DMS 273 (cell line): ENCODE data around the gene GLB1L3.

Experiments used
- DNase-seq: peaks from one replicate; lab custom pipeline; 2025; ENCODE audit not compliant: unreplicated experiment; lab: John Stamatoyannopoulos, UW

GLB1L3 gene, protein sequence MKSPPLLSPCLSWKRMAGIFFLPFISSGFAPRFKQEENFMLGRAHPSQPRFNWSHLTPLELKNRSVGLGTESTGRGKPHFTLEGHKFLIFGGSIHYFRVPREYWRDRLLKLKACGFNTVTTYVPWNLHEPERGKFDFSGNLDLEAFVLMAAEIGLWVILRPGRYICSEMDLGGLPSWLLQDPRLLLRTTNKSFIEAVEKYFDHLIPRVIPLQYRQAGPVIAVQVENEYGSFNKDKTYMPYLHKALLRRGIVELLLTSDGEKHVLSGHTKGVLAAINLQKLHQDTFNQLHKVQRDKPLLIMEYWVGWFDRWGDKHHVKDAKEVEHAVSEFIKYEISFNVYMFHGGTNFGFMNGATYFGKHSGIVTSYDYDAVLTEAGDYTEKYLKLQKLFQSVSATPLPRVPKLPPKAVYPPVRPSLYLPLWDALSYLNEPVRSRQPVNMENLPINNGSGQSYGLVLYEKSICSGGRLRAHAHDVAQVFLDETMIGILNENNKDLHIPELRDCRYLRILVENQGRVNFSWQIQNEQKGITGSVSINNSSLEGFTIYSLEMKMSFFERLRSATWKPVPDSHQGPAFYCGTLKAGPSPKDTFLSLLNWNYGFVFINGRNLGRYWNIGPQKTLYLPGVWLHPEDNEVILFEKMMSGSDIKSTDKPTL

DNA sequence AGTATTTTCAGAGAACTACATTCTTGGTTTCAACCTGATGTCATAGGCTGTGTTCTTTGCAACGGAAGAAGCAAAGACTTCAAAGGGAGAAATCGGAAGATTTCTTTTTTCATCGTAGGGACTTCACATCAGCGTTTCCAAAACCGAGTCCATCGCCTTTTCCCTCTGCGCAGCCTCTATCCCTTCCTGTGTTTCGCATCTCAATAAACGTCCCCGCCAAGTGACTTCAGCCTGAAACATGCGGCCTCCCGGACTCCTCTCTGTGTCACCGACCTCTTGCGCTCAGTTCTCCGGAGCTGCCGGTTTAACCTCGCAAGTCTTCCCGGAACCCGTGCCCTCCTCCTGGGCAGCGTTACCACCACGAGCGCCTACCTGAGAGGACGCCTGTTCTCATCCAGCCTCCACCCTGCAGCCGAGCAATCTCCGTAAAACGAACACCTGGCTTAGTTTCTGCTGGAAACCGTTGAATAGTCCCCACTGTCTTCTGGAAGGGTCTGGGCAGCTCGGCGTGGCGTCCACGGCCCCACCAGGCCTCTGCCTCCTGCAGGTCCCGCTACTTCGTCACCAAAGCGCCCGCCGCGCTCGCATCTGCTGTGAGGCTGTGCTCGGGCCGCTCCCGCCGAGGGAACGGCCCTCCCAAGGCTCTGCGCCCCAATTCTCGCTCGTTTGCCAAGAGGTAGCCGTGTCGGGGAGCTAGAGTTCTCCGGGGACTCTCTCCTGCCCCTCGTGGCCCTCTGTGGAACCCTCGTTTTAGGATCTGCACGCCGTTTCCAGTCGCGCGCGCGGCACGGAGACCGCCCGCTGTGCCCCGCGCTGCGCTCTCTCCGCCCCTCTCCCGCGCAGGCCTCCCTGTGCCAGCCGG lies at the start of gene GLB1L3:
TSS of gene GLB1L3 (plus strand) at position 846 of the 862 bp plus-strand sequence. CDS start 362 bp downstream, outside the sequence.
- peak; percentile 85 for DNase-seq

DNA sequence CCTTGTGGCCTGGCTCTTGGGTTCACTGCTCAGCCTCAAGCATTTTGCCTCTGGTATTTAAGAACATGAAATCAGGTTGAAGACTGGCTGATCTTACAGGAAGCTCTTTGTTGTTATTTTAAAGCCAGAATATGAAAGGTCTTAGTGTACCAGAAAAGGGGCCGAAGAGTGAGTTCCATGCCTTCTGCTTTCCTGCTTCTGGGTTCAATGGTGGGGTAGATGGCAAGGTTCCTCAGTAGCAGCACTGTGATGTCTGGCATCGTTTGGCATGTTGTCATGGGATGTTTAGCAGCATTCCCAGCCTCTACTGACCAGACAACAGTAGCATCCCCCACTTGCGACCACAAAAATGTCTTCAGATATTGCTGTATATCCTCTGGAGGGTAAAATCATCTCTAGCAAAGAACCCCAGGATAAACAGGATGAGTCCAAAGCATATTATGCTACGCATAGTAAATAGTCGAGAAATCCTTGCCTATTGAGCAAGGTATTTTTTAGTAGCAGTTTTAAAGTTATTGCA lies 49.3 kb upstream of the GLB1L3 start:
- no peak for DNase-seq

DNA sequence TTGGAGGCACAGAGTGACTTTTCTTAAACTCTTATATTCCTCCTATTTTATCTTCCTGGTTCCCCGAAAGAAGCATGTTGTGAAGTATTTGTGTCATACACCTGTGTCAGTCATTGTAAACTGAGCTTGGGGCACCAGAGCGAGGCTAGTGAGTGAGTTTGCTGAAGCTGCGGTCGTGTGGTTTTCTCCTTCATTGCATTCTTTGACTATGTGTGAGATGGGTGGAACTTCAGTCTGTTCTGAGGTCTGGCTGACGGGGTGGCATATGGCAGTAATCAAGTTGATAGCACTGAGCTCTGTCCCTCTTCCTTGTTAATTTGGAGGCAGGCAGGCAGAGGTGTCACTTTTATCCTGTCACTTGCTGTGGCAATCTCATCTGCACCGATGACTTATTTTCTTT lies 47.6 kb upstream of the GLB1L3 start:
- DNase-seq = peak; percentile 13

DNA sequence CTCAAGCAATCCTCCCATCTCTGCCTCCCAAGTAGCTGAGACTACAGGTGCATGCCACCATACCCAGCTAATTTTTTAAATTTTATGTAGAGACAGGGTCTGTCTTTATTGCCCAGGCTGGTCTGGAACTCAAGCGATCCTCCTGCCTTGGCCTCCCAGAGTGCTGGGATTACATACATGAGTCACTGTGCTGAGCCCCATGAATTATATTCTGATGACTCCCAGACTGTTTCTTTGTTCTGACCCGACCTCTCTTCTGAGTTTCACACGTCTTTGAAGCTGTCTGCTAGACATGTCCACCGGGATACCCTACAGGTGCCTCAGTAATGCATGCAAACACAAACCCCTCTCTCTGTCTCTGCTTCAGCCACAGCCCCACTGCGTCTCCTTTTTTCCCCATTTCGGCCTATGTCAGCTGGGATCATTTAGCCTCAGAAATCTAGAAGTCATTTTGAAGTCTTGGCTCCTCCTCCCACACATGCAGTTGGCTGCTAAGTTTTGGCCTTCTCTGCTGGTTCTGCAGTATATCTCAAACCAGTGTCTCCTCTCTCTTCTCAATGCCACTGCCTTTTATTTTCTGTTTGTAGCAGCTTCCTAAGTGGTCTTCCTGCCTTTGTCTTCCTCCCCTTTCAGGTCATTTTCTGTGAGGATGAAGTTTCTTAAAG lies 46.9 kb upstream of the GLB1L3 start:
- no peak for DNase-seq

DNA sequence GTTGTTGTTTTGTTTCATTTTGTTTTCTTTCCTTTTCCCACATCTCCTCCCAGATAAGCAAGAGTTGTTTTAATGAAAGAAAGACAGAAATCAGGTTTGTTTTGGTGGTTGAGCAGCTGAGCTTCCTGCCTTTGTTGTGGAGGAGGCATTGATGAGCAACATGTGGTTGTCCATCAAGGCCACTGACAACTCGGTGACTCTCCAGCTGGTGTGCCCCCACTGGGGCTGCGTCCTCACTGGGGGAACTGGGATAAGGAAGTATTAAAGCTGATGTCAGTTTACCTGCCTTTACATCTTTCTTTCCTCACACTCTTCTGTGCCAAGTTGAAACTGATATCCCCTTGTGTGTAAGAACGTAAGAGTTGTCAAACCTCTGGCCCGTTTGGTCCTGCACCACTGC lies 45.8 kb upstream of the GLB1L3 start:
- no peak for DNase-seq

DNA sequence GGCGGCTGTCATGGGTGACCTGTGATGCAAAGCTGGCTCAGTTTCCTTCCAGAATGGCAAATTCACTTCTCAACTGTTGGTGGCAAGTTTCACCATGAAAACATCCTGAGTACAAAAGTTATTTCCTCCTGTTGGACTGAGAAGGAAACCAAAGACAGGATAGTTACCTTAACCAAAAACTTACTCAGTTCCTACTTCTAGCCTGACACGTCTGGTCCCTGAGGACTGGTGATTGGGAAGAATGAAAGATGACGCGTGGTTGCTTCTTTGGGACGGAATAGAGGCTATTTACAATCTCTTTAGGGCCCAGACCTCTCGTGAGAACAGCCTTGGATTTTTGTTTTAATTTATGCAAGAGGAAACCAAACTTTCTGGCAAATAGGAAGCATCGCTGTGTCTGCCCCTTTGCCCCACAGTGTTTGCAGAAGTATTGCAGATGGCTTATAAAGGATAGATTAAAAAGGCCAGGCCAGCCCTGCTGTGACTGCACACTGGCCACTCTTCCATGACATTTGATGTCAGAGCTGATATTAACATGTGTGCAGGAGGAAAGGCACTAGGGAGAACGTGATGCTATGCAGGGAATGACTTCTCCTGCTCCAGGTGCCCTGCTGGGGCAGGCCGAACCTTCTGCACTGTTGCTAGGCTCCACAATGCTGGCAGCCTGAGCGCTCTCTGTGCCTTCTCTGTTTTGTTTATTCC lies 44.1 kb upstream of the GLB1L3 start:
- no peak for DNase-seq

DNA sequence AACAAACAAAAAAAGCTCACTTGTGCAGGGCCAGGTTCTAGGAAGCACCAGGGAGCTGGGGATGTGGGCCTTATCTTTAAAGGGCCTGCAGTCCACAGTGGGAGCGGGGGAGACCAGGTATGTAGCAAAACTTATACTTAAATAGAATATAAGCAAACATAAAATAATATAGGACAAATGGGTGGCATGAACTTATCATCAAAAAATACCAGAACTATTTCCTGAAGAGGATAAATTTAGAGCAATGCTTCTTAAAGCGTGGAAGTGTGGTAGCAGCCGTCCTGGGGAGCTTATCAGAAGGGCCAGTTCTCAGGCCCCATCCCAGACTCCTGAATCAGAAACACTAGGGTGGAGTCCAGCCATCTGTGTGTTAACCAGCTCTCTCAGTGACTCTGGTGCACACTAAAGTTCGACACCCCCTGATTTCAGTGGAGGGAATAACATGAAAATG lies 42.4 kb upstream of the GLB1L3 start:
- no peak for DNase-seq

DNA sequence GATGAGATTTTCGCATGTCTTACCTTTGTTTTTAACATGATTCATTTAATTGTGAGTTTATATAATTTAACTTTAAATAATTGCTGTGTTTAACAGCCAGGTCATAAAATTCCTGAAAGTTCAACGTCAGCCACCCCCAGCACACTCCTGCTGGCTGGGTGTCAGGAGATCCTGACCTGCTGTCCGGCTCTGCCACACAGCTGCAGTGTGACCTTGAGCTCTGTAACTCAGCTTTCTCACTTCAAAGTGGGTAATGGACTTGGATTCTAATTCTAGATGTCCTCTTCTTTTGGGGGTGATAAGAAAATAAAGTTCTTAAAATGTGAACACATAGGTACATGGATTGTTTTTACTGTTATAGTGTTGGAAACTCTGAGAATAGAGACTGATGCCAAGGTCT lies 40.8 kb upstream of the GLB1L3 start:
- DNase-seq = no peak

DNA sequence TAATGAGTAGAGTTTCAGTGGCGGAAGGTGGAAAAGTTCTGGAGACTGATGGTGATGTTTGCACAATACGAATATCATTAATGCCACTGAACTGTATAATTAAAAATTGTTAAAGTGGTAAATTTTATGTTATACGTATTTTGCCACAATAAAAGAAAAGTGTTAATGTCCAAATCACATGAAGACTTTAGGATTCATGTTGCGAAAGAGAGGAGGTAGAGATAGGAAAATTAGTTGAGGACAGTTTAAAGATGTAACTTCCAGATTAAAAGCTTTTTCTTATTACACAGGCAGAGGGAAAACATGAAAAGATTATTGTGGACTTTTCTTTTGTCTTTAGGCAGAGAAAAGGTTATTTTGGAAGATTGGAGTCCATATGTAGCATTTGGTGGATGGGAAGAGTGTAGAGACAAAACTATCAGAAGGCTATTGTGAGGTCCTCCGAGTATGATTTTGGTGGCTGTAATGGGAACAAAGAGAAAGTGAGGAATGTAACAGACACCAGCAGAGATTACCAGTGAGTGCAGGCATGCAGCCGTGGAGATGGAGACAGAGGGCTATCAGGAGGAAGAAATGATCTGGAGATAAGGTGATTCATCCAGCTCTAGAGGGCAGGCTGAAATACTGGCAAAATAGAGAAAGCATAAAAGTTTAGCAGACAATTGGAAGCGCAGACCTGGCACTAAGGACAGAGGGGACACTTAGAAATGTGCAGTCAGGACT lies 39.2 kb upstream of the GLB1L3 start:
- no peak for DNase-seq

DNA sequence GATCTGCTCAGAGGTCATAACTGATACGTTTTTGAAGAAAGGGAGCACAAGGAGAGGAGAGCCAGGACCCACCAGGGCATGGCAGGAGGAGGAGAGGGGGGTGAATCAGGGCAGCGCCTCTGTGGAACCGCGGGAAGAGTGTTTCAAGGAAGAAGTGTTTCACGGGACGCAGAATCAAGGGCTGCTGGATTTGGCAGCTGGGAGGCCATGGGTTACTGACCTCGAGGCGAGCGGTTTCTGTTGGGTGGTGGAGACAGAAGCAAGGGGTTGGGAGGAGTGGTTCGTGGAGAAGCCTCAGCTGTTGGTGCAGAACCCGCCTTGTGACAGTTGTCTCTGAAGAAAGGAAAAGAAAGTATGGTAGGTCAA lies 38.6 kb upstream of the GLB1L3 start:
- DNase-seq = no peak

DNA sequence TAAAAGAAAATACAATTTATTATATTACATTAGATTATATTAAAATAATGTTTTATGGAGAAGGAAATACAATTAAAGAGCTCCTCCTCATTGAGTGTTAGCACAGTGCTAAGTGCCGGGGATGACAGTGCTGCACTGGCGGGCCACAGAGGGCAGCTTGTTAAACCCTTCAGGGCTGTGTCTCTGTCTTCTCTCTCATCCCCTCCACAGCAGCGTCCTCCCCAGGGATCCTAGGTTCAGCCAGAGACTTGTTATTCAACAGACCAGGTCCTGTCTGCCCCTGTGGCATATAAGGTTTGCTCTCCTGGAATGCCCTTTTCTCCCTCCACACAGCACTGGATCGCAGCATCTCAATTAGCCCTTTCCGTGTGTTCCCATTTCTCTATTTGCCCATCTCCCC lies 37.2 kb upstream of the GLB1L3 start:
- no peak for DNase-seq

DNA sequence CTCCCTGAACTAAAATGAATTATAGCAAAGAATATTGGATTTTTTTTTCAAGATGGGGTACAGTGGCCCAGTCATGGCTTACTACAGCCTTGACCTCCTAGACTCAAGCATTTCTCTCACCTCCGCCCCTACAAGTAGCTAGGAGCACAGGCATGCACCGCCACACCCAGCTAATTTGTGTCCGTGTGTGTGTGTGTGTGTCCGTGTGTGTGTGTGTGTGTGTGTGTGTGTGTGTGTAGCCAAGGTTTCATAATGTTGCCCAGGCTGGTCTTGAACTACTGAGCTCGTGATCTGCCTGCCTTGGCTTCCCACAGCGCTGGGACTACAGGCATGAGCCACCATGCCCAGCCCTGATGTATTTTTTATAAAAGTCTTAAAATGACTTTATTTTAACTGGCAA lies 35.6 kb upstream of the GLB1L3 start:
- DNase-seq = no peak

DNA sequence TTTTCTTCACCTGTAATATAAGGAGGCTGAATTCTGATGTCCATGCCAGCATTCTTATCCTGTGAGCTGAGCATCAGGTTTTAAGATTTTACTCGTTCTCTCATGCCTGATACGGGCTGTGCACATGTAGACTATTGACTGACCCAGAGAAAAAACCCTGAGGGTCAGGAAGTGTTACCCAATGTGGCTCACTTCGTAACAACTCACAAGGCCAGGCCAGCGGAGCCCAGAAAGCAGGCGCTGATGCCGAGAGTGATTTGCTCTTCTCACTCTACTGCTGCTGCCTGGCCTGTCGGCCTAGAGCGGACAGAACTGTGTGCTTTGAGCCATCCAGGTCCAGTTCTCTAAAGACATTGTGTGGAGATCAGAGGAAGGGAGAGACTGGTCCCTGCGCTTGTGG lies 33.8 kb upstream of the GLB1L3 start:
- no peak for DNase-seq

DNA sequence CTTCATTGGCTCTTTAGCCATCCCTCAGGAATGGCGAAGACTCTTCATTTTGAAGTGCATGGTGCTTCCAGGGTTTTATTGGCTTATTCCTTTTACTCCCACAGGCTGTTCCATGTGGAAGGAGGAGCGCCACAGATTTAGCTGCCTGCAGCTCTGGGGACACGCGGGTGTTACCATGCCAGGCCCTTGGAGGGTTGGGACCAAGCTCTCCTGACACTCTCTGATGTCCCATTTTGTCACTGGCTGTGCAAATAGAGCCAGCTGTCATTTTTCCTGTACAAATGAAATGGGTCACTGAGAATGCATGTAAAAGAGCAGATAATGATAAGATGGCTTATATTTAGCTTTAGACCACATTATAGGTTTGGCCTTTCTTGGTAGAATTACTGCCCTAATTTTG lies 32.3 kb upstream of the GLB1L3 start:
- DNase-seq = no peak

DNA sequence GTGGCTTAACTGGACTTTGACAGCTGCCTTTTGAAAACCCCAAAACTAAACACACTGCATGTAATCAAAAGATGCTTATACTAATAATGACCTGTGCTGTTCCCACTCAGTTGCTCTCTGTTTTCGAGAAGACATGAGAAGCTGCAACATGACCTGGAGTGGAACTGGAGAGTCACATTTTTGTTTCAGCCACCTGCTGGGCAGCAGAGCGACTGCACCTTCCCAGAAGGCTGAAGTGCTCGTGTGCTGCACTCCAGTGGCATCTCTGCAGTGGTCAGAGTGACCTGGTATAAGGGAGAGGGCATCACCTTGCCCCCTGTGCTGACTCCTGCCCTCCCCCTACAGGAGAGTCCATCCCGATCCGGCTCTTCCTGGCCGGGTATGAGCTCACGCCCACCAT lies 31.6 kb upstream of the GLB1L3 start:
- peak; percentile 10 for DNase-seq

DNA sequence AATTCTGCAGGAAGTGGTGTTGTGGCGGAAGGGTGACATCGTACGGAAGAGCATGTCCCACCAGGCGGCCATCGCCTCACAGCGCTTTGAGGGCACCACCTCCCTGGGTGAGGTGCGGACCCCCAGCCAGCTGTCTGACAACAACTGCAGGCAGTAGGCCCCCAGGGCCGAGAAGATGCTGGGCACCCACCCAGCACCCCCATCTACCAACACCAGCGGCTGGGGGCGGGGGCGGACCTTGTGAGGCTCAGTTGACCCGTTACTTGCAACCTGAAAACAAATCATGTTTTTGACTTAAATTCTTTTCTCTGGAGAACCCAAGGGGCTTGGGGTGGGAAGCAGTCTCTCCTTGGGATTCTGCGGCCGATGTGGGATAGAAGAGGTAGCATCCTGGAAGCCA lies 30.7 kb upstream of the GLB1L3 start:
- no peak for DNase-seq

DNA sequence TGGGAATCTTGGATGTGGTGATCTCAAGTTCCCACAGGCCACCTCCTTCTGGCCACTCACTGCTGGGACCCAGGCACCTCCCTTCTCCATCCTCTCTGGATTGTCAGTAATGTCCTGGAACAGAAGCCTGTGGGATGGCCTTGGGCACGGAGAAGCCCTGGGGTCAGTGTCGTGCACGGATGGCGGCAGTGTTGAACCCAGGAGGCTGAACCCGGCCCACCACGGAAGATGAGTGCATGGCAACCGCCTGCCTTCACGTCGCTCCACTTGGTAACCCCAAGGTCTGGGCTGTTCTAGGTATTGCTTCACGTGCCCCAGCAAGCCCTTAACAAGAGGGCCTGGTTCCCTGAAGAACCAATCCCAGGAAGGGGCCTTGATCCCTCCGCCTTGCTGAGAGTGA lies 30.1 kb upstream of the GLB1L3 start:
- DNase-seq = no peak

DNA sequence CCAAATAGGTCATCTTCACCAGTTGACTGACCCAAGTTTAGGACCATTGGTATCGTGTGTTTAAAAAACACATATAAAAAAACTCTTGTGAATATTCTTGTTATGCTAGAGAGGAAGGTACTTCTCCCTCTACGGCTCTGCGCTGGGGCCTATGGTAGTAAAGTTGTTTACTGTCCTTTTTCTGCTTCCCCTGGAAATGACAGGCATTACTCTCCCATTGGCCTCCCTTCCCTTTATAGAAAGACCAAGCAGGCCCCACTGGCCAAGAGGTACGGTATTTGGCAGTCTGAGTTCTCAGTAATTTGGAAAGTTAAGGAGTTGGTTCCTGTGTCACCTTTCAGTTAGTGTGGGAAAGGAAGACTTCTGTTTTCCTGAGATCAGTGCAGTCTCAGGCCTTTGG lies 29.5 kb upstream of the GLB1L3 start:
- DNase-seq = no peak

DNA sequence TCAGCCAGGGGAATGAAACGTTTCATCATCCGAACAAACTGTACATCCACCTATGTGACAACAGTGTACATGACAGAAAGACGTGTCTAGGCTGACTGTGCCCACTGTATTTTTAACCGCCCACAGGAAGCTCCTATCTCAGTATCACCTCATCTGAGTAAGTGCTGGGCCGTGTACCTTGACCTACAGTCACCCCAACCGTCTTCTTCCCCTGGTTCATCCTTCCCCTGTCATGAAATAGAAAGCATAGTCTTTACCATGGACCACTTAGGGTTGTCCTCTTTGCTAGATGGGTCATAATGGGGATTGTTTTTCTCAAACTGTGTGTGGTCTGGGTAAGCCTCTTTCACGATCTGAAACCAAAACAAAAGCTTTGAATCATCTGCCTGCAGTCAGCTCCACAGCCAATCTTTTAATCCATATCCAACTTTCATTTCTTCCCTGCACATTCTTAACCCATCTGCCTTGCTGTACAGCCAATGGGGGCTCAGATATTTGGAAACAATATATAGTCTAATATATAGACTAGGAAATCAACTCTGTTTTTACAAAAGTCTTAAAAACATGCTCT lies 27.2 kb upstream of the GLB1L3 start:
- DNase-seq = no peak
